ENCODE measurements around the gene TPRA1.

GRCh38 chr3:127545216-127545615, 45.3 kb downstream of the TPRA1 start:
- TF ChIP-seq CREB5 (CRISPR knock-in tag; IDR thresholded peaks at IDR 0.05; ENCODE audit: low read depth) (no peak), ZC3H10 (CRISPR knock-in tag; IDR thresholded peaks at IDR 0.05) (no peak), RARB (CRISPR knock-in tag; IDR thresholded peaks at IDR 0.05) (no peak), PATZ1 (CRISPR knock-in tag; IDR thresholded peaks at IDR 0.05; ENCODE audit: borderline replicate concordance) (no peak)
